Measurements from ENCODE around the gene TTL. TPM values are rescaled to one million over a fixed set of nuclear protein-coding genes. Genes with fewer than 3 reads are reported as not detected.

TTL gene
- total and polyA plus RNA-seq, 2 of the 13 experiments (the other 11 are each of a cell fraction or from before 2014, with no cell fraction given): 19.0 to 59.8 TPM

- BruUV-seq (replicated peaks): no TSS peak
- Histone ChIP-seq H3K27me3 (ENCODE audit: control insufficient read depth in 1 of 2, insufficient read depth in 2 of 2, low read length in 2 of 2) (no peaks in the 10 kb centered on the region), H3K9me3 (ENCODE audit: low read length) (no peaks in the 10 kb centered on the region), H3K4me2 (ENCODE audit: low read depth, low read length) (no peak overlapping the region), H3K4me1 (ENCODE audit: insufficient read depth, low read length) (peaks cover 24% of the 10 kb centered on the region), H2AFZ (ENCODE audit: low read length) (no peak overlapping the region), H3K36me3 (replicated peaks in 1 of 2; ENCODE audit: control insufficient read depth in 1 of 2, insufficient read depth in 2 of 2, low read length in 2 of 2) (no peaks in the 10 kb centered on the region), H3K9ac (ENCODE audit: insufficient read depth, low read depth, low read length) (no peak overlapping the region), H4K20me1 (ENCODE audit: insufficient read depth, low read length) (no peaks in the 10 kb centered on the region), H3K4me3 (replicated peaks in 1 of 3; ENCODE audit: insufficient read depth in 1 of 3, low read depth in 2 of 3, low read length in 3 of 3) (no peak overlapping the region), H3K27ac (ENCODE audit: extremely low read length, insufficient read depth, low read length) (no peak overlapping the region), H3K79me2 (ENCODE audit: insufficient read depth, low read length) (no peaks in the 10 kb centered on the region)
- ChIA-PET POLR2A (no interaction called here), CTCF (ENCODE audit: low intra/inter-chr PET ratio, low total read pairs) (no interaction called here)
- FAIRE-seq (no peak), ATAC-seq (no peak), DNase-seq (ENCODE audit: low spot score) (no peak)
- in situ Hi-C loops (cut with HindIII; ENCODE audit: extremely low pct_ligation_motif_present, low pct_unique_long_range_greater_than_20kb): no loop called here
- intact Hi-C loops (cut with micrococcal nuclease; ENCODE audit: unreplicated experiment): no loop called here
- 31% methylated on average over 6 of the region's 6 CpGs for WGBS (ENCODE audit: low lambda C conversion rate)
- no peak for TF ChIP-seq SP4 (CRISPR knock-in tag; IDR thresholded peaks at IDR 0.05)
- no peak for TF ChIP-seq ZHX2 (IDR thresholded peaks at IDR 0.05; ENCODE audit: low read depth)
- TF ChIP-seq ZHX2 (CRISPR knock-in tag; IDR thresholded peaks at IDR 0.05; ENCODE audit: borderline replicate concordance): no peak
- TF ChIP-seq ZNF18 (CRISPR knock-in tag; IDR thresholded peaks at IDR 0.05; ENCODE audit: insufficient replicate concordance): no peak
- TF ChIP-seq CEBPZ (IDR thresholded peaks at IDR 0.05; ENCODE audit: low read length): no peak
- no peak for TF ChIP-seq HNRNPL (IDR thresholded peaks at IDR 0.05; ENCODE audit: low read depth, low read length)
Observed at GRCh38 chr2:112472547-112473263, 9.3 kb upstream of the TTL start.
